K562 (cell line): Measurements from ENCODE around the gene TMEM234. TPM values are rescaled to one million over a fixed set of nuclear protein-coding genes. Genes with fewer than 3 reads are reported as not detected.

Experiments used
- CEBPG ChIP-seq, 3 experiments: fragments of 200-800 bp in 1 of 3; sonication (Bioruptor generic) in 1 of 3; sonication (generic) in 1 of 3; formaldehyde crosslinking in 1 of 3; IDR thresholded peaks in 2 of 3; conservative IDR thresholded peaks in 1 of 3; 2 replicates each; pipeline versions ENCODE4 v1.6.1 to v1.8.0; 2016 to 2022; ENCODE audit warnings: missing compliant biosample characterization in 2 of 3, missing genetic modification characterization in 2 of 3, mild to moderate bottlenecking in 1 of 3, missing genetic modification reagents in 1 of 3
- CTCF ChIP-seq, 3 experiments: IDR thresholded peaks in 2 of 3; conservative IDR thresholded peaks in 1 of 3; 2 replicates each; pipeline ENCODE4 v1.5.1; 2011 to 2012; ENCODE audit warnings: low read length in 3 of 3, mild to moderate bottlenecking in 3 of 3, control low read depth in 2 of 3, improper control_type of control experiment in 1 of 3, inconsistent platforms in 1 of 3, low read depth in 1 of 3, mixed read lengths in 1 of 3, moderate library complexity in 1 of 3; ENCODE audit not compliant: insufficient read depth in 2 of 3
- E4F1 ChIP-seq: fragments of 250-450 bp; sonication (Bioruptor Pico); IDR thresholded peaks from 2 replicates; pipeline ENCODE4 v1.5.0; 2021; ENCODE audit warnings: mild to moderate bottlenecking, borderline replicate concordance
- EGR1 ChIP-seq: fragments of 450-650 bp; conservative IDR thresholded peaks from 2 replicates; pipeline ENCODE4 v1.6.1; 2017; ENCODE audit warnings: mild to moderate bottlenecking
- FOXO4 ChIP-seq: fragments of 450-650 bp; formaldehyde crosslinking; IDR thresholded peaks from 2 replicates; pipeline ENCODE4 v1.4.0; 2020; ENCODE audit warnings: mild to moderate bottlenecking, moderate library complexity
- KAT8 ChIP-seq: fragments of 450-650 bp; IDR thresholded peaks from 2 replicates; pipeline ENCODE4 v1.6.1; 2016; ENCODE audit warnings: low read depth, mild to moderate bottlenecking
- LEF1 ChIP-seq: fragments of 450-650 bp; IDR thresholded peaks from 2 replicates; pipeline ENCODE4 v1.6.1; 2016; ENCODE audit warnings: mild to moderate bottlenecking
- MCM2 ChIP-seq: fragments of 450-650 bp; IDR thresholded peaks from 2 replicates; pipeline ENCODE4 v1.6.1; 2017; ENCODE audit warnings: low read depth, mild to moderate bottlenecking
- MEIS2 ChIP-seq: fragments of 450-650 bp; IDR thresholded peaks from 2 replicates; pipeline ENCODE4 v1.6.1; 2014; ENCODE audit warnings: mild to moderate bottlenecking; ENCODE audit not compliant: partially characterized antibody
- NFRKB ChIP-seq: fragments of 450-650 bp; IDR thresholded peaks from 2 replicates; pipeline ENCODE4 v1.6.1; 2016; ENCODE audit warnings: low read depth
- NUFIP1 ChIP-seq: fragments of 450-650 bp; IDR thresholded peaks from 2 replicates; pipeline ENCODE4 v1.6.1; 2018; ENCODE audit not compliant: partially characterized antibody
- RAD21 ChIP-seq, 2 experiments: fragments of 250-450 bp in 1 of 2; fragments of 450-650 bp in 1 of 2; sonication (Bioruptor Pico) in 1 of 2; formaldehyde crosslinking in 1 of 2; IDR thresholded peaks in 1 of 2; conservative IDR thresholded peaks in 1 of 2; 2 replicates each; pipeline versions ENCODE4 v1.4.0 to v1.8.0; 2020 to 2022; ENCODE audit warnings: mild to moderate bottlenecking in 2 of 2, moderate library complexity in 1 of 2
- RBM15 ChIP-seq: fragments of 200-400 bp; formaldehyde crosslinking; IDR thresholded peaks from 2 replicates; pipeline ENCODE4 v1.6.1; 2018; ENCODE audit warnings: mild to moderate bottlenecking, low read length, moderate library complexity; ENCODE audit not compliant: insufficient read depth
- SREBF2 ChIP-seq: sonication (generic); formaldehyde crosslinking; IDR thresholded peaks from 2 replicates; pipeline ENCODE4 v1.4.0; 2020; ENCODE audit warnings: mild to moderate bottlenecking, missing genetic modification reagents
- THRA ChIP-seq: fragments of 450-650 bp; IDR thresholded peaks from 2 replicates; pipeline ENCODE4 v1.6.1; 2017; ENCODE audit warnings: mild to moderate bottlenecking, moderate library complexity
- YY1 ChIP-seq, 3 experiments: IDR thresholded peaks; 2 replicates each; pipeline ENCODE4 v1.6.1; 2011; ENCODE audit warnings: low read length in 2 of 3, mild to moderate bottlenecking in 2 of 3, moderate library complexity in 2 of 3, borderline replicate concordance in 1 of 3, control low read depth in 1 of 3, low read depth in 1 of 3; ENCODE audit not compliant: insufficient read depth in 3 of 3, insufficient replicate concordance in 2 of 3, control insufficient read depth in 1 of 3, insufficient read length in 1 of 3; ENCODE audit errors: extremely low read depth in 1 of 3
- ZNF274 ChIP-seq: IDR thresholded peaks from 2 replicates; pipeline ENCODE4 v1.6.1; 2011; ENCODE audit warnings: low read depth, mild to moderate bottlenecking, low read length, moderate library complexity, borderline replicate concordance
- ZNF384 ChIP-seq: IDR thresholded peaks from 2 replicates; pipeline ENCODE4 v1.6.1; 2012; ENCODE audit warnings: low read depth, low read length, improper control_type of control experiment
- ZNF707 ChIP-seq: fragments of 250-450 bp; sonication (Bioruptor Pico); conservative IDR thresholded peaks from 2 replicates; pipeline ENCODE4 v1.8.0; 2022; ENCODE audit warnings: inconsistent platforms, mild to moderate bottlenecking, moderate library complexity
- polyA plus RNA-seq, 8 experiments: library from polyadenylated mRNA; depleted of rRNA in 4 of 8; stranded (reverse) in 5 of 8; unstranded in 3 of 8; fragments of >200 nt; fragmentation: Nextera tagmentation in 2 of 8; fragmentation: Illumina TruSeq in 1 of 8; extraction: Ambion mirVana in 2 of 8; extraction: Trizol in 1 of 8; gene quantifications; 2 replicates each; pipeline versions ENCODE4 v1.2.1 to v1.2.3, GENCODE V29; 2011 to 2014; ENCODE audit warnings: inconsistent platforms in 1 of 8, missing spikeins in 1 of 8
- total RNA-seq, 7 experiments: library from RNA; depleted of rRNA in 6 of 7; stranded (reverse); fragments of >200 nt in 6 of 7; fragmentation: Illumina TruSeq in 2 of 7; extraction: Trizol in 2 of 7; gene quantifications; 2 replicates each; pipeline versions ENCODE4 v1.2.1 to v1.2.3, GENCODE V29; 2011 to 2021; ENCODE audit warnings: low replicate concordance in 1 of 7

Gene TMEM234
- total and polyA plus RNA-seq, 9 of the 15 experiments (the other 6 are each of a cell fraction or from before 2014, with no cell fraction given), result 5.0 to 12.9 (median 7.6) TPM

- TF ChIP-seq CTCF (IDR thresholded peaks at IDR 0.05 in 2 of 3, conservative IDR thresholded peaks at IDR 0.05 in 1 of 3; ENCODE audit: insufficient read depth in 2 of 3, low read depth in 1 of 3, low read length in 3 of 3), result no peak
- no peak for TF ChIP-seq EGR1
- TF ChIP-seq MEIS2, result no peak
- TF ChIP-seq SREBF2 (CRISPR knock-in tag), result no peak
- TF ChIP-seq LEF1, result no peak
- no peak for TF ChIP-seq ZNF384
- TF ChIP-seq NFRKB, result no peak
- no peak for TF ChIP-seq YY1 (IDR thresholded peaks at IDR 0.05; ENCODE audit: borderline replicate concordance in 1 of 3, control insufficient read depth in 1 of 3, extremely low read depth in 1 of 3, insufficient read depth in 3 of 3, insufficient read length in 1 of 3, insufficient replicate concordance in 2 of 3, low read depth in 1 of 3, low read length in 2 of 3)
- no peak for TF ChIP-seq KAT8
- TF ChIP-seq NUFIP1, result no peak
- TF ChIP-seq RAD21 (CRISPR knock-in tag; conservative IDR thresholded peaks at IDR 0.05 in 1 of 2, IDR thresholded peaks at IDR 0.05 in 1 of 2), result peak in 1 of 2 experiments; percentile 9; a peak in 1 of 4 replicates
- TF ChIP-seq MCM2, result no peak
- no peak for TF ChIP-seq CEBPG (CRISPR knock-in tag; IDR thresholded peaks at IDR 0.05)
- no peak for TF ChIP-seq CEBPG (tag; conservative IDR thresholded peaks at IDR 0.05 in 1 of 2, IDR thresholded peaks at IDR 0.05 in 1 of 2)
- no peak for TF ChIP-seq THRA
- TF ChIP-seq FOXO4, result no peak
- TF ChIP-seq ZNF707 (CRISPR knock-in tag), result no peak
- TF ChIP-seq ZNF274, result no peak
- TF ChIP-seq RBM15, result no peak
- TF ChIP-seq E4F1 (CRISPR knock-in tag), result no peak
Measured at GRCh38 chr1:32242341-32242851, 20.2 kb upstream of the TMEM234 start (continued).
